Neural progenitor cell (in vitro differentiated cells): ENCODE measurements around the gene EIF5.

Experiments
- CTCF ChIP-seq: fragments of 200-600 bp; sonication (generic); IDR thresholded peaks from 2 replicates; pipeline ENCODE4 v1.5.1; 2017; ENCODE audit warnings: antibody characterized with exemption, mild to moderate bottlenecking
- EZH2 ChIP-seq: fragments of 200-600 bp; sonication (generic); IDR thresholded peaks from 2 replicates; pipeline ENCODE4 v1.6.1; 2017; ENCODE audit warnings: antibody characterized with exemption, mild to moderate bottlenecking, moderate library complexity

- no peak for TF ChIP-seq CTCF
- no peak for TF ChIP-seq EZH2
These were observed 40.1 kb downstream of the EIF5 start for GRCh38 chr14:103374121-103374520.
